ENCODE results near the gene EDC4.
"Not testable (repeated sequence)": the region's sequence is repeated elsewhere in the genome, so short reads cannot be mapped to it uniquely, and the experiment has no call there.

Gene EDC4

DNA sequence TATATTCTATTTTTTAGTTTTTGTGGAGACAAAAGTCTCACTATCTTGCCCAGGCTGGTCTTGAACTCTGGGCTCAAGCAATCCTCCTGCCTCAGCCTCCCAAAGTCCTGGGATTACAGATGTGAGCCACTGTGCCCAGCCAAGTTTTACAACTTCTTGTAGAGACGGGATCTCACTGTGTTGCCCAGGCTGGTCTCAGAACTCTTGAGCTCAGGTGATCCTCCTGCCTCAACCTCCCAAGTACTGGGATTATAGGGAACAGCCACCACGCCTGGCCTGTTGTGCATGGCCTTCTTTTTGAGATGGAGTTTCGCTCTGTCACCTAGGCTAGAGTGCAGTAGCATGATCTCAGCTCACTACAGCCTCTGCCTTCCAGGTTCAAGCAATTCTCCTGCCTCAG lies 19.2 kb upstream of the EDC4 start:
- no peak for DNase-seq

DNA sequence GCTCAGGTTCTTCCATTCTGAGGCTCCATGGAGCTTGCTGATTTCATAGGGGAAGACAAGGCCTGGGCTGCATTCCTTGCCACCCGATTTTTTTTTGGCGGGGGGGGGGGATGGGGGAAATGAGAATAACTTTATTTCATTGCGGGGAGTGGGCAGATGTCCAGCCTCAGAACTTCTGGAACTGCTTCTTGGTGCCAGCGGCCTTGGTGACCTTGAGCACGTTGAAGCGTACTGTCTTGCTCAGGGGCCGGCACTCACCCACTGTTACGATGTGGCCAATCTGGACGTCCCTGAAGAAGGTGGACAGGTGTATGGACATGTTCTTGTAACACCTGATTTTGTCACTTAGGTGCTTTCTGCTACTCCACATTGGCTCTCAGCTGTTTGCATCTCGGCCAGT lies 17.1 kb upstream of the EDC4 start:
- DNase-seq = no peak

DNA sequence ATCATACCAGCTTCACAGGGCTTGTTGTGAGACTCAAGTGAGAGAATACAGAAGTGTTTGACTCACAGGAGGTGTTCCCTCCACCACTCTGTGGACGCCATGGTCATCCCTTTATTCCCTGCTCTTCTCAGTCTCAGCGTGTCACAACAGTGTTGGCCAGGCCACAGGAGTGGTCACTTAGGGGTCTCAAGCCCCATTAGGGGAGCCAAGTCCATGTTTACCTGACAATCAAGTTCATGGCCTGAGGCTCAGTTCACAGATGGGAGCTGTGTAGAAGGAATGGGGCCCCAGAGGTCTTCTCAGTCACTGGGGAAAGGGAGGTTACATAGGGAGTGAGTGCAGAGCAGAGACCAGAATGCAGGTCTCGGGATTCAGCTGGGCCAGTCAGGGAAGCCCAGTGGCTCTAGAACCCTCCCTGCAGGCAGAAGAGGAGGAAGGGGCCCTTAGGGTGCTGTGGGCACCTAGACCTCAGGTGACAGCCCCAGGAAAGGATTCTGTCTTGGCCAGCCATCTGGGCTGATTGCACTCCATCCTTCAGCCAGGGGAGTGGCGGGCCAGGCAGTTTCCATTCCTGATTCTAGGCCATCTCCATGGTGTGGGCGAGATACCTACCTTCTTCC lies 15.8 kb upstream of the EDC4 start:
- no peak for DNase-seq

DNA sequence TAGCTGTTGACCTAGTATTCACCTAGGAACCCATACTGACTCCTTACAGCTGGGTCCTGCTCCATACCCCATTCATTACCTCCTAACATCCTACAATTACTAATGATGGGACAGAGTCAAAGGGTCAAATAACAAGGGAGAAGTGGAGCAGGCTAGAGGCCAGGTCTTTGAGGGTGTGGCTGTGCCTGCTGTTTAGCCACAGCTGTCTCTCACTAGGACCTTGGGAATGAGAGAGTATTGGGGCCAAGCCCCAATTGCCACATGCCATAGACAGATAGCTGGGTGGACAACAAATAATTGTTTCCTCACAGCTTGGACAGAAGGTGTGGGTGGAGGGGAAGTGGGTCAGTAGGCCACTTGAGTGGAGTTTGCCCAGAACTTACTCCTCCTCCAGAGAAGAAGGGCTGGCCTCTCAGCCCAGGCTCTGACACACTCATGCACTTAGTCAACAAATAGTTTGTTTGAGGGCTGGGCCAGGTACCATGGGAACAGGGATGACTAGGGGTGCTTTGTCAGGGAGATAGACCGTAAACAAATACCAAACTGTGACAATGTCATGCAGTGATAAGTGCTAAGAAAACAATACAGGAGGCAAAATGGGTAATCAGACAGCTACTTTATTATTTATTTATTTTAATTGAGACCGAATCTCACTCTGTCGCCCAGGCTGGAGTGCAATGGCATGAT lies 15.2 kb upstream of the EDC4 start:
- peak; percentile 40 for DNase-seq

DNA sequence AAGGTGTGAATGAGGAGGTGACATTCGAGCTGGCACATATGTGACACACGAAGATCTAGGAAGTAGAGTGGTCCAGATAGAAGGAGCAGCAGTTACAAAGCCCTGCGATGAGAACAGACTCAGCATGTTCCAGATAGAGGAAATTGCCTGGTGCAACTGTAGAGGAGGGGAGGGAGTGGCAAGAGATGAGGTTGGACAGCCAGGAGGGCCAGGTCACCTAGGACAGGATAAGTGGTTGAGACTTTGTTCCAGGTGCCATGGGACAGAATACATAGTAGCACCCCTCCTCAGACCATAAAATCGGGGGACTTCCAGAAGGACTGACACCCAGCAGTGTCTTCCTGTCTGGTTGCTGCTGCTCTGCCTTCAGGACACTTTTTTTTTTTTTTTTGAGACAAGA lies 14.4 kb upstream of the EDC4 start:
- DNase-seq = no peak

DNA sequence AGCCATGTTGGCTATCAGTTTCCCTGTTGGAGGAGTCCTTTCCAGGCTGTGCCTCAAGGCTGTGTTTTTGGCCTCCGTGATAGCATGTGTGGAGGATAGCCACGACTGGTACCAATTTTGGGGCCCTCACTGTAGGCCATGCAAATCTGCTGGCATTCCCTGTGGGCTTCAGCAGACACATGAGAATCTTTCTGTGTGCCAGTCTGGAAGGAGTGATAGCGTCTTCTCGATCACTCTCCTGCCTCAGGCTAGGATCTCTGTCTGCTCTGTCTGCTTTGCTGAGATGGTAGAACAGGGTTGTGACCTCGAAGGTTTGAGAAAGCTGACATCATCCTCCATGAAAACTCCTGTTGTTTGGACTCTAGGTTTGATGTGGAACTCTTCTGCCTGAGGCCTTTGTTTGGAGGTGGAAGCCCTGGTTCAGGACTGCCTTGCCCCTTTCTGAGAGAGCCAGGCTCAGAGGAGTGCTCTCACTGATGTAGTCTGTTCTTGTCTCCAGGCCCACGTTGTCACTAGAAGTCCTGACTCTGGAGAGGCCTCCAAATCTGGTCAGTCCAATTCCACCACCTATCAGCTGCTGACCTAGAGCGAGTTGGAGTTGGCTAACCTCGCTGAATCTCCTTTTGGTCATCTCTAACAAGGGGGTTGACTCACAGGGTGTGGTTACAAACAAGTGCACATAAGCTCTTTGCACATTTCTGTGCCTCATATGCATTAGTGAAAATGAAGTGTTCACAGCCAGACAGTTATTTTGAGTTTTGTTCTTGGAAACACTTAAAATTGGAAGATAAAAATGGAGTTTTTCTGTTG lies 12.1 kb upstream of the EDC4 start:
- no peak for DNase-seq

DNA sequence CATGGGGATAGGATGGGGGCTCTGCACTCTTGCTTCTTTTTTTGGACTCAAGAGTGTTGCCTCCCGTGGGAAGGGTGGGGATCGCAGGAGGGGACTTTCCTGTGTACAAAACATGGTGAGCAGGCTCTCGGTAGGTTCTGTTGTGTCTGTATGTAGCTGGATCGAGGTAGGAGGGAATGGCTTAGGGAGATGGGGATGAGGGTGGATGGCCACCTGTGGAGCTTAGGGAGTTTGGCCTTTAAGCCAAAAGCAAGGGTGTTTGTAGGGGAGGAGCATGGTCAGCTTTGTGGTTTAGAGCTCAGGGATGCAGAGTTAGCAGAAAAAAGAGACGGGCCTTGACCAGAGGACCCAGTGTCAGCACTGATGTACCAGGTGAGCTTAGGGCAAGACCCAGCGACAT lies 11.0 kb upstream of the EDC4 start:
- DNase-seq = no peak

DNA sequence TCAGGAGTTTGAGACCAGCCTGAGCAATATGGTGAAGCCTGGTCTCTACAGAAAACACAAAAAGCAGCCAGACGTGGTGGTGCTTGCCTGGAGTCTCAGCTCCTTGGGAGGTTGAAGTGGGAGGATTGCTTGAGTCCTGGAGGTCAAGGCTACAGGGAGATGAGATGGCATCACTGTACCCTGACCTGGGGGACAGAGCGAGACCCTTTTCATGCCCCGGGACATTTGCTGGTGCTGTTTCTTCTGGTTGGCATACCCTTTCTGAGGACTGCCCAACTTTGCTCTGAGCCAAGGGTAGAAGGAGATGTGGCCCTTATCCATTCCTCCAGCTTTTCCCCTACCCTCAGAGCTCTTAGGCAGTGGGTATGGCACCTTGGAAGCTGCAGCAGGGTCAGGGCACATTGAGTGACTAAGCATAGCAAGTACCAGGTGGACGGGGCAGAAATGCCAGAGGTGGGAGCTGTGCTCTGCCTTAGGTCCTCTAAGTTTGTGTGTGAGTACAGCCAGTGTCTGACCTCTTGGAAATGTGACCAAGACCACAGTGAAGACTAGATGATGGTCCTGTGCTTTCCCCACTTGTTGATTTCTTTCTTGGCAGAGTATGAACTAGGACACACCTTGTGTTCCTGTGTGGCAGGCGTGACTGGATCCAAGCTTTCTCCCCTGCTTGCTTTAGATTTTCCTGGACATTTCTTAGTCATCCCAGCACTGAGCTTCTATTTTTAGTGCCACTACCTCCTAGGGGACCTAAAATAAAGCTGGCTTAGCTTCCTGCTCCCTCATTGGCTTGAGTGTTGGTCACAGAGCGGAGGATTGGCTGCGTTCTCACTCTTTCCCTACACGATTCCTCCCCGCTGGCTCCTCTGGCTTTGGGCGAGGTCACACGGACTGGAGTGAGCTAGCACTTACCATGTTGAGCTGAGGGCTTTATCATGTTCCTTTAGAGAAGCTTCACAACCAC lies 9.9 kb upstream of the EDC4 start:
- DNase-seq = no peak

DNA sequence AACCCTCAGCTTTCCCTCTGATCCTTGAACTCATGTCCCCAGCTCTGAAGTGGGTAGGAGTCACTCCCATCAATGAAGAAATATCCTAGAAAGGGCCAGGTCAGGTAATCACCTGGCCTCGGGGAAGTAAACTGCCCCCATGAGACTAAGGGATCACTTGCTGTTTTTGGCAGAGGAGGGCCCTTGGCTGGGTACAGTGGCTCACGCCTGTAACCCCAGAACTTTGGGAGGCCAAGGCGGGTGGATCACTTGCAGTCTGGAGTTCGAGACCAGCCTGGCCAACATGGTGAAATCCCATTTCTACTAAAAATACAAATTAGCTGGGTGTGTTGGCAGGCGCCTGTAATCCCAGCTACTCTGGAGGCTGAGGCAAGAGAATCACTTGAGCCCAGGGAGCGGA lies 8.8 kb upstream of the EDC4 start:
- DNase-seq = not testable (repeated sequence)

DNA sequence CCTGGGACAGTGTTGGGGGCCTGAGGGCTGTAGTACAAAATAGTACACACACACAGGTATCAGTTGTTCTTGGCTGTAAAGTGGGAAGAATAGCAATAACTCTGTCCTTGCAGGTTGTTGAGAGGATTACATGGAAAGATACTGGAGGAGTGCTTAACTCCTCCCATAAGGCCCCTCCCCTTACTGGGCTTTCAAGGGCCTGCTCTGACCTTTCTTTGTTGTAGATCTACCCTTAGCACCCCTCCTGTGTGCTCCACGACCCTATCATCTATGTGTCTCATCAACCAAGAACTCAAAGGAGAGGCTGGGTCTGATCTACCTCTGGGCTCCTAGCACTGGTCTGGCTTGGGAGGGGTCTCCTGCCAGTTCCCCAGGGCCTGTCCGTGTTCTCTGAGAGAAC lies 8.3 kb upstream of the EDC4 start:
- DNase-seq = no peak

DNA sequence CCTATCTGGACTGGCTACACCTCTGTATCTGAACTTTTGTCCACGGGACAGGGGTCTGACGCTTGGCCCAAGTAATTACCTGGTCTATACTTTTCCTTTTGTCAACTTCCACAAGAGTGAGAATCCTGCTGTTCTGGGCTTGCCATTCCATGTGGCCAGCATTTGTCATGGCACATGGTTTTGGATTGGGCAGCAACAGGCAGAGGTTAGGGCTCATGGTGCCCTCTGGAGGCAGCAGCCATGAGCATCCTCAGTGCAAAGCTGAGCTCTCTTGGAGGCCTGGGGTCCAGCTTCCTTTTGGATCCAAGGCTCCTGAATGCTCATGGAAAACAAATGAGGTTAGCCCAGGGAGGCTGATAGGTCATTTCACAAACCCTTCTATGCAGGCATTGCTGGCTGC lies 7.5 kb upstream of the EDC4 start:
- no peak for DNase-seq

DNA sequence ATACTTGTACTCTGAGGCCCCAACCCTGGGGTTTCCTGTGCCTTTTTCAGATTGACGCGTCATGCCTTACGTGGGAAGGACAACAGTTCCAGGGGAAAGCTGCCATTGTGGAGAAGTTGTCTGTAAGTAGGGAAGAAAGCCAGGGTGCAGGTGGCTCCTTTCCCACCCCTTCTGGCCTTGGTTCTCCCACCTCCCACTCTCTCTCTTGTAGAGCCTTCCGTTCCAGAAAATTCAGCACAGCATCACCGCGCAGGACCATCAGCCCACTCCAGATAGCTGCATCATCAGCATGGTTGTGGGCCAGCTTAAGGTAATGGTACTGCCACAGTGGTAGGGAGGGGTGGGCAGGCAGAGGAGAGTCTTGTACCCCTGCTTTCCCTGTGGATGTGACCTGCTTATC lies 4.6 kb upstream of the EDC4 start:
- no peak for DNase-seq

DNA sequence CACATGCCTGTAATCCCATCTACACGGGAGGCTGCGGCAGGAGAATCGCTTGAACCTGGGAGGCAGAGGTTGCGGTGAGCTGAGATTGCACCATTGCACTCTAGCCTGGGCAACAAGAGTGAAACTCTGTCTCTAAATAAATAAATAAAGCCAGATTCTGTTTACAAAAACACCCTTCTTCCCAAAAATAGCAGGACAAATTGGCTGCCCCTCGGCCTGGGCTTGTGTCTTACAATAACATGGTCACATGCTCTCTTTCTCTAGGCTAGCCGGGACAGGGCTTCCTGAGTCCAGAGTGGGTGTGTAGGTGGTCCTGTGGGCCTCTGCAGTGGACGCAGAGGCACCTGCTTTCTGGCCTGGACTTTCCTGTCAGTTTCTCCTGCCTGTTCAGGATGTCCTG lies 3.2 kb upstream of the EDC4 start:
- no peak for DNase-seq

DNA sequence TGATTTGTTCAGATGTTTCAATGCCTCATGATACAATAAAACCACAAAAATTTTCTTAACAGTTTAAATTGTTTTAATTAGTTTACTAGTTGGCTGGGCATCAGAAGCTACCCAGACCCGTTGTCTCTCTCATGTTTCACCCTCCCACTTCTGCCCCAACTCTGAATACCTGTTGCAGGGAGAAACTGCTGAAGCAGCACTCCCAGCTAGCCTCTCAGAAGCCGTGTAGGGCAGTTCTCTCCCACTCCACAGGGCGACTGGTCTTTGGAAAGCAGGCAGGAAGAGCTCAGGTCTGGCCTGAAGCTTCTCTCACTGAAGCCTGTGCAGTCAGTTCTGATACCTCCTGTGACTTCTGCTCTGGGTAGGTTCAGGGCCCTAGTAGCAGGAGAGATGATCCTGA lies 1.6 kb upstream of the EDC4 start:
- DNase-seq = no peak

DNA sequence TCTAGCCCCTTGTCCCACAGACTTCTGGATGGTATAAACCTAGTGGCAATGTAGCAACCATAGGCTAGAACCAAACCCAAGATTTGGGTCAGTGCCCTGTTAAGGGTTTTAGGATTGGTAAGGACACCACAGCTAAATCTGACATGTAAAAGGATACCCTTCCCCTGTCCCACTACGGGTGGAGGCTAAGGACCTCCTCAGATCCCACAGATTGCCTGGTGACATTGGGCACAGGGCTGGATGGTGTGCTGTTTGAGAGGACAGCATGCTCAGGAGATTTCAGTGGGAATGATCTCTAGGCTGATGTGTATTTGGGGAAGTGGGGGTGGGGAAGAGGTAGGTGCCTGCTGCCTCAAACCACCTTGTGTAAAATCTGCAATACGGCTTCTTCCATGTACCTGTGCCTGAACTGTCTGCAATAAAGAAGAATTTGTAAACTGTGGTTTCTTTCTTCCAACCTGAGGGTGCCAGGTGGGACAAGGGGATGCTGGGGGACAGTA lies 671 bp upstream of the EDC4 start:
- no peak for DNase-seq

DNA sequence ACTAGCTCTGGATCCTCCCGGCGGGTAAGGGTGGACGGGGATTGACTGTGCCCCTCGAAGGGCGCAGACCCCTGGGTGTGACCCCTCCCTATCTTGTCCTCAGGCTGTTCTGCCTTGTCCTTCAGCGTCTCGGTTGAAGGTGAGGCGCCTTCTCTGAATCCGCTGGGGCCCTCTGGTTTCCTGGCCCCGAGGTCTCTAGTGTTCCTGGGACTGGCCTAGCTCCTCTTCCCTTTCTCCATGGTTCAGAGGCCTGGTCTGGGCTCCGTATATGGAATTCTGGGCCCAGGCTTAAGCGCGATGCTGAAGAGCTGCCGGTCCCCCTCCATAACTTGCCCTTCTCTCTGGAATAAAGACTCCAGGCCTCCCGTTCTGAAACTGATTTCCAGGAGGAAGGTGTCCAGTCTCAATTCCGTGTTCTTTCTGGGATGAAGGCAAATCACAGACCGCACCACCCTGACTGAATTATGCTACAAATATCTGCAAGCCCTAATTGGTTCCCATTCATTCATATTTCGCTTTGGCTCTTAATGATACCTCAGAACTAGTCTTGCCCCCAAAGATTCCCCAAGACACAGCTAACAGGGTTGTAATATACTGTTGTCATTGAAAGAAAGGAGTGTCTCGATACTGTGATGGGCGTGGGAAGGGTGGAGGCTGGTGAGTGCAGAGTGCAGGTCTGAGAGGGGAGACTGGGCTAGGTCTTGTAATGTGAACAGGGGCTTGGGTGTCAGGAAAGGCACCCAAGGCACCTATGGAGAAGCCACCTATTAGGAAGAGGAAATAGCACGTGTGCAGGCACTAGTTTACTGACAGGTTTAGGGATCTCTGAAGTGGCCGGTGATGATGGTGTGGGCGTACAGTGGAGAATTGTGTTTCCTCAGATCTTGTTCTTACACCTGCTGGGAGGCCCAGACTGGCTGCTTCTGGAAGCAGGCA lies 851 bp downstream of the EDC4 start:
- peak; percentile 12 for DNase-seq

DNA sequence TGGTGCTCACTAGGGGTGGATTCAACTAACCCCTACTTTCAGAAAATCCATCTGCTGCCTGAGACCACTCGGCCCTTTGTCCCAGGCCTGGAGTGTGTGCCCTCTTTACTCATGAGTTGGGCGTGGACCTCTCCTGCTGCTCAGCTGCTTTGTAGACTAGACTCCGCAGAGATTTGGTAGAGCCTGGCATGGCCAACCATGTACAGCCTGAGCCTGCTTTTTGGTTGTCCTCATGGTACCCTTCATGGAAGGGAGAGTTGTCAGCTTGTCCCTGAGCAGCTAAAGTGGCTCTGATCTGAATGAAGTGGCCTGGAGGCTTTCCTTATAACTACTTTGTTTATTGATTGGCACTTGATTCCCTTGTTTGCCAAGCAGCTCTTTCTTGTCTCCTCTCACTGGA lies 1.5 kb downstream of the EDC4 start:
- no peak for DNase-seq

DNA sequence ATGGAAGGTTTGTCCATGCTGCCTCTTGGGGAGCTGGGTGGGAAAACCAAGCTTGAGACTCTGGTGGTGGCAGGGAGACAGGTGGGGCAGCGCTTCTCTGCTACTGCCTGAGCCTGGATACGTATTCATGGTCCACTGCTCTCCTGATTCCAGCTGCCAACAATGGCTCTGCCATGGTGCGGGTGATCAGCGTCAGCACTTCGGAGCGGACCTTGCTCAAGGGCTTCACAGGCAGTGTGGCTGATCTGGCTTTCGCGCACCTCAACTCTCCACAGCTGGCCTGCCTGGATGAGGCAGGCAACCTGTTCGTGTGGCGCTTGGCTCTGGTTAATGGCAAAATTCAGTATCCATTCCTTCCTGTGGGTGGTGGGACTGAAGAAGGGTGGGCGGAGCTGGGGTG lies 4.2 kb downstream of the EDC4 start:
- no peak for DNase-seq

DNA sequence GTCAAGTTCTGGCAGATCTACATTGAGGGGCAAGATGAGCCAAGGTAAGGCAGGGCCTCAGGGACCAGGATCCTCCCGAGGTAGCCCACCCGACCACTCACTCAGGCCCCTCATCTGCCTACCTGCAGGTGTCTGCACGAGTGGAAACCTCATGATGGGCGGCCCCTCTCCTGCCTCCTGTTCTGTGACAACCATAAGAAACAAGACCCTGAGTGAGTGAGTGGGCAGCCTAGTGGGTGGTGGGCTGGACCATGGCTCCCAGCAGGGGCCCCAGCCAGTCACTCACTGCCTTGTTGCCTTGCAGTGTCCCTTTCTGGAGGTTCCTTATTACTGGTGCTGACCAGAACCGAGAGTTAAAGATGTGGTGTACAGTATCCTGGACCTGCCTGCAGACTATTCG lies 5.4 kb downstream of the EDC4 start:
- DNase-seq = no peak

DNA sequence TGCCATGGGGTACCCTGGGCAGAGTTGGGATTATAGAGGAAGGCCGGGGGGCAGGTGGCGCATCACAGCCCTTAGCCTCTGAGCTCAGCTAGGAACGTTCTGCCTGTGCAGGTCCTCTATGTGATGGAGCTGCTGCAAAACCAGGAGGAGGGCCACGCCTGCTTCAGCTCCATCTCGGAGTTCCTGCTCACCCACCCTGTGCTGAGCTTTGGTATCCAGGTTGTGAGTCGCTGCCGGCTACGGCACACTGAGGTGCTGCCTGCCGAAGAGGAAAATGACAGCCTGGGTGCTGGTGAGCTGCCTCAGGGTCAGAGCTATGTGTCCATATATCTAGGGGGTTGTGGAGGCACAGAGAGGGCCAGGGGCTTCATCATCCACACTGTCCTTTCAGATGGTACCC lies 6.0 kb downstream of the EDC4 start:
- no peak for DNase-seq

DNA sequence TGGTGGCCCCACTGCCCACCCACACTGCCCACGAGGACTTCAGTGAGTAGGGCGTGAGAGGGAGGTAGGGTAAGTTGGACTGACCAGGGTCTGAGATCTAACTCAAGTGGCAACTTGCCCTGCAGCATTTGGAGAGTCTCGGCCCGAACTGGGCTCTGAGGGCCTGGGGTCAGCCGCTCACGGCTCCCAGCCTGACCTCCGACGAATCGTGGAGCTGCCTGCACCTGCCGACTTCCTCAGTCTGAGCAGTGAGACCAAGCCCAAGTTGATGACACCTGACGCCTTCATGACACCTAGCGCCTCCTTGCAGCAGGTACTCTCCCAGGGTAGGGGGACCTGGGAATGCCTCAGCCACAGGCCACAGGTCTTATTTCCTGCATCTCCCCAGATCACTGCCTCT lies 6.6 kb downstream of the EDC4 start:
- no peak for DNase-seq

DNA sequence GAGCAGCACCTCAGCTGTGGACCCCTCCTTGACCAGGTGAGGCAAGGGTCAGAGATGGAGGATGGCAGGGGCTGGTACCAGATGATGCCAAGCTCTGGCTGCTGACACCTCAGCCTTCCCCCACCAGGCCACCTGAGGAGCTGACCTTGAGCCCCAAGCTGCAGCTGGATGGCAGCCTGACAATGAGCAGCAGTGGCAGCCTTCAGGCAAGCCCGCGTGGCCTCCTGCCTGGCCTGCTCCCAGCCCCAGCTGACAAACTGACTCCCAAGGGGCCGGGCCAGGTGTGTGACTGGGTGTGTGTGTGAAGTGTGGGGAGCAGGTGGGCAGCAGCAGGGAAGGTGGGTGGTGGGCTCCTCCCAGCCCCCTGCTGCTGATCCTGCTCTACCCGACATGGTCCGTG lies 7.1 kb downstream of the EDC4 start:
- DNase-seq = no peak
